IPS-NIHi7 (cell line): ENCODE measurements around the gene SRSF3.
"Not testable (repeated sequence)": the region's sequence is repeated elsewhere in the genome, so short reads cannot be mapped to it uniquely, and the experiment has no call there.

Experiments used
- DNase-seq: peaks from one replicate; pipeline ENCODE4 v3.0.0; 2012; ENCODE audit warnings: mixed read lengths; ENCODE audit errors: extremely low spot score

The SRSF3 gene

GRCh38 chr6:36643977-36644376 is 49.8 kb downstream of the SRSF3 start:
- no peak for DNase-seq

GRCh38 chr6:36649086-36649485 is 54.9 kb downstream of the SRSF3 start:
- no peak for DNase-seq

DNA sequence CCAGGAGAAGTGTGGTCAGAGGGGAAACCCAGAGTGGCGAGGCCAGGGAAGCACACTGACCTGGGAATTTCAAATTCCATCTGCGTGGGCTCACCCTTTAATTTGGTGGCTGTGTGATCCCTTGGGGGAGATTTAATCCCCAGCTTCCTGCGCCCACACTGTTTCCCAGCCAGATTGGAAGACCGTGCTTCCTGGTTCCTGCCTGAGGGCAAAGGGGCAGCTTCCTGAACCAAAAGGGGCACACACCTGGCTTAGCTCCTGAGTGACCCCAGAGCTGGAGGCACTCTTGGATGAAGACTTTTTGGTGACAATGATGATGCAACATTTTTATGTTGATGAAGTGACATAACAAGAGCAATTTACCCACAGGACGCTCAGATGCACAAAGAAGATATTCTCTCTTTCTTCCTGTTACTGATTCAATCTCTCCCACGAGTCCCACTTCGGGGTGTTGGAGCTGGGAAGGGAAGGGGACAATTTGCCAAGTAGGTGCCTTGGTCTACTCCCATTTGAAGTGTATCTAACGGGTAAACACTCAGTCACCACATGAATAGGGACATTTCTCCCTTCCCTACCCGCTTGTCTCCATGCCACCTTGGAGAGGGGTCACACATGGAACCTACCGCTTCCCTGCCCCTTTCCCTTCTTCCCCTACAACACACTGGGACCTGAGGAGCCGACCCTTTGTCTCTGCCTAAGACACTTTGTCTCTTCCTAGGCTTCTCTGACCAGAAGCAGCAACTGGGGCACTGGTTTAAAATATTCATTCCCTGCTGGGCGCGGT is 55.7 kb downstream of the SRSF3 start:
- no peak for DNase-seq

DNA sequence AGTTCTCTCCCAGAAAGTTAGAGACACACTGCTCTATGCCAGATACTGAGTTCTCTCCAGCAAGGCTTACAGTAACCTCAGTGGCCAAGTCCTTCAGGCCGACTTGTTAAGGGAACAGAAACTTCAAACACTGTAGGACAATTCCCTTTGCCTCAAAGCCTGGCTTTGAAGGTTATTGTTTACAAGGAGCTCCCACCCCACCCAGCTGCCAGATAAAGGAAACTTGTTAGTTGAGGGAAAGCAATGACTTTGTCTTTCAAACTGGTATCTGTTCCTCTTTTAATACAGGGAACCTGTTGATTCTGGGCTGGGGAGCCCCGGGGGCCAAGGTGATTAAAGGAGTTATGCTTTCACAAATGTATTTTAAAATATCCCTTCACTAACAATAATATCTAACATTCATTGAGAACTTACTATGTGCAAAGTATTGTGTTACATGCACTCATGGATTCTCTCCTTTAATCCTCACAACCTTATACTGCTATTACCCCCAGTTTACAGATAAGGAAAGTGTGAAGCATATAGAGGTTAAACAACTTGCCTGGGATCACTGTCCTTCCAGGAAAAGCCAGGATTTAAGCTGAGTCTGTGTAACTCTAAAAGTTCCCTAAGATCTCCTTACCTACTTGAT is 56.8 kb downstream of the SRSF3 start:
- DNase-seq = no peak

- no peak for DNase-seq
Observed at GRCh38 chr6:36651659-36652379, 57.7 kb downstream of the SRSF3 start.

- not testable (repeated sequence) for DNase-seq
Observed at GRCh38 chr6:36654469-36654868, 60.3 kb downstream of the SRSF3 start.
